ENCODE results near the gene SYT8. TPM values are rescaled to one million over a fixed set of nuclear protein-coding genes. Genes with fewer than 3 reads are reported as not detected.

SYT8 gene
- total and polyA plus RNA-seq, 2 experiments from 2014 or later, result not detected

DNA sequence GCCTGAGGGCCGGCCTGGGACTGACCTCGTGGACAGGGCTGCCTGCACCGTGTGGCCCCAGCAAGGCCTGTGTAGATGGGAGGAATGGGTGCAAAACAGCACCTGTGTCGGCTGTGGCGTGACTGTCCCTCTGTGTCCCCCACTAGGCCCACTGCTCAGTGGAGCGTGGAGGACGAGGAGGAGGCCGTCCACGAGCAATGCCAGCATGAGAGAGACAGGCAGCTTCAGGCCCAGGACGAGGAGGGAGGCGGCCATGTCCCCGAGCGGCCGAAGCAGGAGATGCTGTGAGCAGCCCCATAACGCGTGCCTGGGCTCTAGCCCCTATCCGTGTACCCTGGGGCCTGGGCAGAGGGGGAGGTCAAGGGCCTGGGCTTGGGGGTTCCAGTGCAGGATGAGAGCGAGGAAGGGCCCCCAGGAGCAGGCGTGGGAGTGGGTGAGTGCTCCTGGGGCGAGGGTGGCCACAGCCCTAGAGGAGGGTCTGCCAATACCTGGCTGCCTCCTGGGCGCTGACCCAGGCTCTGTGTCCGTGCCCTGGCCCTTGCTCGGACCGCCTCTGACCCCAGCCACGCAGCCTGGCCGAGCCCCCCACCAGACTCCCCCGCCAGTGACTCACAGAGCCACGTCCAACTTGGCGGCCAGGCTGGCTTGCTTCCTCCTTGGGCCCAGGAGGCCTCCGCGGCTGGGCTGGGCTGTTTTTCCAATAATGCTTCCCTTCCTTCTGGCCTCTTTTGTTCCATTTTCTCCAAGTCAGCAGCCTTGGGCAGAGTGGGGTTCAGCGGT is 45.3 kb downstream of the SYT8 start (continued):
- TF ChIP-seq, protein P1, sequence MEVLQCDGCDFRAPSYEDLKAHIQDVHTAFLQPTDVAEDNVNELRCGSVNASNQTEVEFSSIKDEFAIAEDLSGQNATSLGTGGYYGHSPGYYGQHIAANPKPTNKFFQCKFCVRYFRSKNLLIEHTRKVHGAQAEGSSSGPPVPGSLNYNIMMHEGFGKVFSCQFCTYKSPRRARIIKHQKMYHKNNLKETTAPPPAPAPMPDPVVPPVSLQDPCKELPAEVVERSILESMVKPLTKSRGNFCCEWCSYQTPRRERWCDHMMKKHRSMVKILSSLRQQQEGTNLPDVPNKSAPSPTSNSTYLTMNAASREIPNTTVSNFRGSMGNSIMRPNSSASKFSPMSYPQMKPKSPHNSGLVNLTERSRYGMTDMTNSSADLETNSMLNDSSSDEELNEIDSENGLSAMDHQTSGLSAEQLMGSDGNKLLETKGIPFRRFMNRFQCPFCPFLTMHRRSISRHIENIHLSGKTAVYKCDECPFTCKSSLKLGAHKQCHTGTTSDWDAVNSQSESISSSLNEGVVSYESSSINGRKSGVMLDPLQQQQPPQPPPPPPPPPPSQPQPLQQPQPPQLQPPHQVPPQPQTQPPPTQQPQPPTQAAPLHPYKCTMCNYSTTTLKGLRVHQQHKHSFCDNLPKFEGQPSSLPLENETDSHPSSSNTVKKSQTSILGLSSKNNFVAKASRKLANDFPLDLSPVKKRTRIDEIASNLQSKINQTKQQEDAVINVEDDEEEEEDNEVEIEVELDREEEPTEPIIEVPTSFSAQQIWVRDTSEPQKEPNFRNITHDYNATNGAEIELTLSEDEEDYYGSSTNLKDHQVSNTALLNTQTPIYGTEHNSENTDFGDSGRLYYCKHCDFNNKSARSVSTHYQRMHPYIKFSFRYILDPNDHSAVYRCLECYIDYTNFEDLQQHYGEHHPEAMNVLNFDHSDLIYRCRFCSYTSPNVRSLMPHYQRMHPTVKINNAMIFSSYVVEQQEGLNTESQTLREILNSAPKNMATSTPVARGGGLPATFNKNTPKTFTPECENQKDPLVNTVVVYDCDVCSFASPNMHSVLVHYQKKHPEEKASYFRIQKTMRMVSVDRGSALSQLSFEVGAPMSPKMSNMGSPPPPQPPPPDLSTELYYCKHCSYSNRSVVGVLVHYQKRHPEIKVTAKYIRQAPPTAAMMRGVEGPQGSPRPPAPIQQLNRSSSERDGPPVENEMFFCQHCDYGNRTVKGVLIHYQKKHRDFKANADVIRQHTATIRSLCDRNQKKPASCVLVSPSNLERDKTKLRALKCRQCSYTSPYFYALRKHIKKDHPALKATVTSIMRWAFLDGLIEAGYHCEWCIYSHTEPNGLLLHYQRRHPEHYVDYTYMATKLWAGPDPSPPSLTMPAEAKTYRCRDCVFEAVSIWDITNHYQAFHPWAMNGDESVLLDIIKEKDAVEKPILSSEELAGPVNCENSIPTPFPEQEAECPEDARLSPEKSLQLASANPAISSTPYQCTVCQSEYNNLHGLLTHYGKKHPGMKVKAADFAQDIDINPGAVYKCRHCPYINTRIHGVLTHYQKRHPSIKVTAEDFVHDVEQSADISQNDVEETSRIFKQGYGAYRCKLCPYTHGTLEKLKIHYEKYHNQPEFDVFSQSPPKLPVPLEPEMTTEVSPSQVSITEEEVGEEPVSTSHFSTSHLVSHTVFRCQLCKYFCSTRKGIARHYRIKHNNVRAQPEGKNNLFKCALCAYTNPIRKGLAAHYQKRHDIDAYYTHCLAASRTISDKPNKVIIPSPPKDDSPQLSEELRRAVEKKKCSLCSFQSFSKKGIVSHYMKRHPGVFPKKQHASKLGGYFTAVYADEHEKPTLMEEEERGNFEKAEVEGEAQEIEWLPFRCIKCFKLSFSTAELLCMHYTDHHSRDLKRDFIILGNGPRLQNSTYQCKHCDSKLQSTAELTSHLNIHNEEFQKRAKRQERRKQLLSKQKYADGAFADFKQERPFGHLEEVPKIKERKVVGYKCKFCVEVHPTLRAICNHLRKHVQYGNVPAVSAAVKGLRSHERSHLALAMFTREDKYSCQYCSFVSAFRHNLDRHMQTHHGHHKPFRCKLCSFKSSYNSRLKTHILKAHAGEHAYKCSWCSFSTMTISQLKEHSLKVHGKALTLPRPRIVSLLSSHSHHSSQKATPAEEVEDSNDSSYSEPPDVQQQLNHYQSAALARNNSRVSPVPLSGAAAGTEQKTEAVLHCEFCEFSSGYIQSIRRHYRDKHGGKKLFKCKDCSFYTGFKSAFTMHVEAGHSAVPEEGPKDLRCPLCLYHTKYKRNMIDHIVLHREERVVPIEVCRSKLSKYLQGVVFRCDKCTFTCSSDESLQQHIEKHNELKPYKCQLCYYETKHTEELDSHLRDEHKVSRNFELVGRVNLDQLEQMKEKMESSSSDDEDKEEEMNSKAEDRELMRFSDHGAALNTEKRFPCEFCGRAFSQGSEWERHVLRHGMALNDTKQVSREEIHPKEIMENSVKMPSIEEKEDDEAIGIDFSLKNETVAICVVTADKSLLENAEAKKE (CRISPR knock-in tag; IDR thresholded peaks at IDR 0.05), result no peak
- no peak for TF ChIP-seq EZH2phosphoT487 (IDR thresholded peaks at IDR 0.05; ENCODE audit: unreplicated experiment)
- no peak for TF ChIP-seq POLR2AphosphoS5 (IDR thresholded peaks at IDR 0.05; ENCODE audit: low read depth)
- TF ChIP-seq, protein P2, sequence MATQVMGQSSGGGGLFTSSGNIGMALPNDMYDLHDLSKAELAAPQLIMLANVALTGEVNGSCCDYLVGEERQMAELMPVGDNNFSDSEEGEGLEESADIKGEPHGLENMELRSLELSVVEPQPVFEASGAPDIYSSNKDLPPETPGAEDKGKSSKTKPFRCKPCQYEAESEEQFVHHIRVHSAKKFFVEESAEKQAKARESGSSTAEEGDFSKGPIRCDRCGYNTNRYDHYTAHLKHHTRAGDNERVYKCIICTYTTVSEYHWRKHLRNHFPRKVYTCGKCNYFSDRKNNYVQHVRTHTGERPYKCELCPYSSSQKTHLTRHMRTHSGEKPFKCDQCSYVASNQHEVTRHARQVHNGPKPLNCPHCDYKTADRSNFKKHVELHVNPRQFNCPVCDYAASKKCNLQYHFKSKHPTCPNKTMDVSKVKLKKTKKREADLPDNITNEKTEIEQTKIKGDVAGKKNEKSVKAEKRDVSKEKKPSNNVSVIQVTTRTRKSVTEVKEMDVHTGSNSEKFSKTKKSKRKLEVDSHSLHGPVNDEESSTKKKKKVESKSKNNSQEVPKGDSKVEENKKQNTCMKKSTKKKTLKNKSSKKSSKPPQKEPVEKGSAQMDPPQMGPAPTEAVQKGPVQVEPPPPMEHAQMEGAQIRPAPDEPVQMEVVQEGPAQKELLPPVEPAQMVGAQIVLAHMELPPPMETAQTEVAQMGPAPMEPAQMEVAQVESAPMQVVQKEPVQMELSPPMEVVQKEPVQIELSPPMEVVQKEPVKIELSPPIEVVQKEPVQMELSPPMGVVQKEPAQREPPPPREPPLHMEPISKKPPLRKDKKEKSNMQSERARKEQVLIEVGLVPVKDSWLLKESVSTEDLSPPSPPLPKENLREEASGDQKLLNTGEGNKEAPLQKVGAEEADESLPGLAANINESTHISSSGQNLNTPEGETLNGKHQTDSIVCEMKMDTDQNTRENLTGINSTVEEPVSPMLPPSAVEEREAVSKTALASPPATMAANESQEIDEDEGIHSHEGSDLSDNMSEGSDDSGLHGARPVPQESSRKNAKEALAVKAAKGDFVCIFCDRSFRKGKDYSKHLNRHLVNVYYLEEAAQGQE (IDR thresholded peaks at IDR 0.05; ENCODE audit: unreplicated experiment), result no peak
- TF ChIP-seq EZH2 (IDR thresholded peaks at IDR 0.05; ENCODE audit: low read depth, unreplicated experiment), result no peak
- no peak for TF ChIP-seq CREB1 (CRISPR knock-in tag; IDR thresholded peaks at IDR 0.05; ENCODE audit: low read depth)
- TF ChIP-seq CTCF (conservative IDR thresholded peaks at IDR 0.05; ENCODE audit: low read depth in 2 of 2), result no peak

Measured in GM23338 (cell line).